GM12891 (cell line): Measurements from ENCODE around the gene DCTN5.

ENCODE experiments used
- PAX5 ChIP-seq: IDR thresholded peaks from 2 replicates; pipeline ENCODE4 v1.6.1; 2011; ENCODE audit warnings: low read length, moderate library complexity, mild to moderate bottlenecking; ENCODE audit not compliant: insufficient read depth, severe bottlenecking
- POLR2A ChIP-seq: IDR thresholded peaks from 2 replicates; pipeline ENCODE4 v1.6.1; 2011; ENCODE audit warnings: low read depth, low read length, control low read depth
- POLR2AphosphoS5 ChIP-seq: IDR thresholded peaks from 2 replicates; pipeline ENCODE4 v1.6.1; 2011; ENCODE audit warnings: low read depth, low read length, control low read depth
- POU2F2 ChIP-seq: IDR thresholded peaks from 2 replicates; pipeline ENCODE4 v1.6.1; 2011; ENCODE audit warnings: low read depth, mild to moderate bottlenecking, control low read depth, low read length, moderate library complexity
- SPI1 ChIP-seq: IDR thresholded peaks from 2 replicates; pipeline ENCODE4 v1.6.1; 2011; ENCODE audit warnings: low read depth, low read length, control low read depth
- TAF1 ChIP-seq: IDR thresholded peaks from 2 replicates; pipeline ENCODE4 v1.6.1; 2011; ENCODE audit warnings: low read depth, low read length, control low read depth

GRCh38 chr16:23716484-23716883 is 75.2 kb downstream of the DCTN5 start:
- TF ChIP-seq TAF1 (no peak), POLR2A (no peak), POLR2AphosphoS5 (no peak), SPI1 (no peak), PAX5 (no peak), POU2F2 (no peak)
